Rectal smooth muscle tissue (tissue), 1 donor: ENCODE results near the gene CTIF.

Experiments used
- H3K27ac ChIP-seq: one replicate; pipeline ENCODE4 v1.7.0; 2013; ENCODE audit warnings: low read depth, low read length, inconsistent platforms
- H3K27me3 ChIP-seq: one replicate; pipeline ENCODE4 v1.7.0; 2013; ENCODE audit warnings: low read length; ENCODE audit not compliant: control insufficient read depth, insufficient read depth
- H3K36me3 ChIP-seq: one replicate; pipeline ENCODE4 v1.7.0; 2013; ENCODE audit warnings: low read length; ENCODE audit not compliant: control insufficient read depth, insufficient read depth
- H3K4me1 ChIP-seq: one replicate; pipeline ENCODE4 v1.7.0; 2013; ENCODE audit warnings: low read length; ENCODE audit not compliant: control insufficient read depth, insufficient read depth
- H3K4me3 ChIP-seq: one replicate; pipeline ENCODE4 v1.7.0; 2013; ENCODE audit warnings: low read length
- H3K9ac ChIP-seq: one replicate; pipeline ENCODE4 v1.7.0; 2013; ENCODE audit warnings: low read length

The CTIF gene

GRCh38 chr18:48605408-48605845 lies 66.6 kb downstream of the CTIF start:
- Histone ChIP-seq H3K4me1 (peaks cover 7% of the 10 kb centered on the region), H3K36me3 (no peaks in the 10 kb centered on the region), H3K9ac (no peak overlapping the region), H3K27me3 (no peaks in the 10 kb centered on the region), H3K4me3 (no peak overlapping the region), H3K27ac (no peak overlapping the region)

- no peak overlapping the region for H3K9ac ChIP-seq
- H3K36me3 ChIP-seq, result no peaks in the 10 kb centered on the region
- H3K27ac ChIP-seq, result no peak overlapping the region
- H3K27me3 ChIP-seq, result no peaks in the 10 kb centered on the region
- peaks cover 3% of the 10 kb centered on the region for H3K4me1 ChIP-seq
- no peak overlapping the region for H3K4me3 ChIP-seq
Observed at GRCh38 chr18:48607056-48607984, 68.5 kb downstream of the CTIF start.

GRCh38 chr18:48608581-48608980 lies 69.8 kb downstream of the CTIF start:
- Histone ChIP-seq H3K27me3 (no peaks in the 10 kb centered on the region), H3K36me3 (no peaks in the 10 kb centered on the region), H3K9ac (no peak overlapping the region), H3K4me1 (peaks cover 6% of the 10 kb centered on the region), H3K27ac (no peak overlapping the region), H3K4me3 (no peak overlapping the region)

- Histone ChIP-seq H3K36me3 (no peaks in the 10 kb centered on the region), H3K9ac (no peak overlapping the region), H3K4me1 (peaks cover 6% of the 10 kb centered on the region), H3K27me3 (no peaks in the 10 kb centered on the region), H3K4me3 (no peak overlapping the region), H3K27ac (no peak overlapping the region)
Observed at GRCh38 chr18:48609114-48609513, 70.3 kb downstream of the CTIF start.

- Histone ChIP-seq H3K27ac (no peak overlapping the region), H3K4me3 (no peak overlapping the region), H3K27me3 (no peaks in the 10 kb centered on the region), H3K9ac (no peak overlapping the region), H3K36me3 (no peaks in the 10 kb centered on the region), H3K4me1 (peaks cover 6% of the 10 kb centered on the region)
Observed at GRCh38 chr18:48609820-48610815, 71.3 kb downstream of the CTIF start.

GRCh38 chr18:48611203-48611602 lies 72.4 kb downstream of the CTIF start:
- Histone ChIP-seq H3K27me3 (no peaks in the 10 kb centered on the region), H3K9ac (no peak overlapping the region), H3K4me1 (peaks cover 6% of the 10 kb centered on the region), H3K4me3 (no peak overlapping the region), H3K27ac (no peak overlapping the region), H3K36me3 (no peaks in the 10 kb centered on the region)

- H3K27ac ChIP-seq, result no peak overlapping the region
- H3K4me1 ChIP-seq, result peaks cover 6% of the 10 kb centered on the region
- no peak overlapping the region for H3K9ac ChIP-seq
- H3K27me3 ChIP-seq, result no peaks in the 10 kb centered on the region
- no peak overlapping the region for H3K4me3 ChIP-seq
- H3K36me3 ChIP-seq, result no peaks in the 10 kb centered on the region
Observed at GRCh38 chr18:48611785-48612480, 73.1 kb downstream of the CTIF start.

- H3K4me1 ChIP-seq, result peaks cover 10% of the 10 kb centered on the region
- no peak overlapping the region for H3K27ac ChIP-seq
- no peak overlapping the region for H3K4me3 ChIP-seq
- no peaks in the 10 kb centered on the region for H3K36me3 ChIP-seq
- H3K9ac ChIP-seq, result no peak overlapping the region
- H3K27me3 ChIP-seq, result no peaks in the 10 kb centered on the region
Observed at GRCh38 chr18:48612511-48612910, 73.7 kb downstream of the CTIF start.

- no peak overlapping the region for H3K27ac ChIP-seq
- H3K9ac ChIP-seq, result no peak overlapping the region
- H3K4me1 ChIP-seq, result peaks cover 10% of the 10 kb centered on the region
- H3K4me3 ChIP-seq, result no peak overlapping the region
- H3K27me3 ChIP-seq, result no peaks in the 10 kb centered on the region
- H3K36me3 ChIP-seq, result no peaks in the 10 kb centered on the region
Observed at GRCh38 chr18:48612917-48613316, 74.1 kb downstream of the CTIF start.

GRCh38 chr18:48613589-48614404 lies 75.0 kb downstream of the CTIF start:
- Histone ChIP-seq H3K4me3 (no peak overlapping the region), H3K4me1 (peaks cover 7% of the 10 kb centered on the region), H3K27ac (no peak overlapping the region), H3K27me3 (no peaks in the 10 kb centered on the region), H3K9ac (no peak overlapping the region), H3K36me3 (no peaks in the 10 kb centered on the region)

GRCh38 chr18:48615566-48616401 lies 77.0 kb downstream of the CTIF start:
- peaks cover 7% of the 10 kb centered on the region for H3K4me1 ChIP-seq
- no peak overlapping the region for H3K27ac ChIP-seq
- H3K27me3 ChIP-seq, result no peaks in the 10 kb centered on the region
- H3K4me3 ChIP-seq, result no peak overlapping the region
- H3K9ac ChIP-seq, result no peak overlapping the region
- no peaks in the 10 kb centered on the region for H3K36me3 ChIP-seq
